NCI-H1105 treated with DMSO at 0.1 percent for 48 hours (cell line): ENCODE data around the gene RMC1.
"Not testable (repeated sequence)": the region's sequence is repeated elsewhere in the genome, so short reads cannot be mapped to it uniquely, and the experiment has no call there.

ENCODE experiments used
- DNase-seq: peaks from one replicate; lab custom pipeline; 2025; lab: John Stamatoyannopoulos, UW

RMC1 gene

DNA sequence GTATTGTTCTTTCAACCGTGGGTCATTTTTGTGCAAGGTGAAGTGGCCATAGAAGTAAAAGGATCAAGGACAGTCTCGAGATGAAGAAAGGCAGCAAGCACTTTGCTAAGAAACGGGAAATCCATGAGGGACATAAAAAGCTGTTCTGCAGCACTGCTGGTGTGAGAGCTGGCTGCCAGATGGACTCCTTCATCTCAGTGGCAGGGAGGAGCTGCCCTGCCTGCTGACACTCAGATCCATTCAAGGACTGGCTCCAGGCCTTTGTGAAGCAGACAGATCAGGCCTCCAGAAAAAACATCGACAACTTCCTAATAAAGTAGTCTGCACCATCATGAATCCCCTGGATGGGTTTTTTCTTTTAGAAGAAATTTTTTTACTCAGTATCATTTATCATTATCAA lies 29.5 kb downstream of the RMC1 start:
- DNase-seq = no peak

DNA sequence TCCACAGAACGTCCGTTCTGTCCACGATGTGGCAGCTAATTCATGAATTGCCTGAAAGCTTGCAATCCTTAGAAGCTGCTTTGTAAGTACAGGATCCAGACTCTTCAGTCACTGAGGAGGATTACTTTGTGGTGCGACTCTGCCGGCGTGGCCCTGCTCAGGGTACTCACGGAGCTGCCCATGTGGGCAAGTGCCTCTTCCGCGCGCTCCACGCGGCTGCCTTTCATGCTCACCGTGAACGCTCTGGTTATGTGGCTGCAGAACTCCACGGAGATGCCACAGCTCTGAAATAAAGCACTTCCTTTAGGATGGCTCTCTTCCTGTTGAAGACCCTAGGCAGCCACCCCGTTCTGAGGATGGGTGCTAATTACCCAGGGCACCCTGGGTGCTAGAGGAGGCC lies 31.0 kb downstream of the RMC1 start:
- no peak for DNase-seq

DNA sequence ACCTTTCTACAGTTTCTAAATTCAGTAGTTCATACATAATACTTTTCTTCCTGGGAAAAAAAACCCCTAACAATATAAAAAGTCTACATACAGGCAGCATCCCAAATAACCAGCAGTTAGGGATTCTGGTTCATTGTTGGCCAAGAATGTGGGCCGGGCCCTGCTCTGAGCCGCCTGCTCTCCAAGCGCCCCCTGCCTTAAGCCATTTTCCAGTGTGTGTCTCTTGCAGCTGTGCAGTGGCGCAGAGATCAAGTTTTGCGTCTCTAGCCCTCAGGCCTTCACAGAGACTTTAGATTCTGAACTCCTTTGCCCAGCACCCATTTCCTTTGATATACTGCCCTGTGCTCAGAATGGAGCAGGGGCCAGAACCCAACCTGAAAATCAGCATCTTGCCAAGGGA lies 32.9 kb downstream of the RMC1 start:
- no peak for DNase-seq

DNA sequence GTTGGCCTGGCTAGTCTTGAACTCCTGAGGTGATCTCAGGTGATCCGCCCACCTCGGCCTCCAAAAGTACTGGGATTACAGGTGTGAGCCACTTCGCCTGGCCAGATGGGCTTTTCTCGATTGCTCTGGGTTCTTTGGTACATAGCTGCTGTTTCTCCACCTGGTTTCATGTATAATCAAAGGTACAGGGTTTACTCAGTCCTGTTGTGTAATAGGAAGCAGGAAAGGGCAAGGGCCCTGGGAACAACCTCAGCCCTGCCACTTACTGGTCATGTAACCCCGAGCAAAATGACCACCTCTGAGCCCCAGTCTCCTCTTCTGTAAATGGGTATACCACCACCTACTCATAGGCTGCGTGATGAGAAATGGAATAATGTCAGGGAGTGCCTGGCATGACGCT lies 34.0 kb downstream of the RMC1 start:
- no peak for DNase-seq

DNA sequence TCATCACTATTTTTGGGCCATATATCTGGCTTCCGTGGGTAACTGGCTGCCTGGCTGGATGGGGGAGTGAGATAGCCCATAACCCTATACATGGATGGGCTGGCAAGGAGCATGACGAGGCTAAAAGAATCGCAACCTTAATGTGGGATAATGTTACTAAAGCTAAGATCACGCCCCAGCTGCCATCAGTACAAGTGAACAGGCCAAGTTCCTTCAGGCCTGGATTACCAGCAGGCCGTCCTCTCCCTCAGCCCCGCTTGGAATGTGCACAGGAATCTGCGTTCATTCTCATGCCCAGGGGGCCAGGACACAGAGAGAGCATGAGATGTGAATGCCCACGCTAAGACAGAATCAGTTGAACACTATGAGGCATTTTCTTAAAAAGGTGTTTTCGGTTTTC lies 34.7 kb downstream of the RMC1 start:
- DNase-seq = no peak

DNA sequence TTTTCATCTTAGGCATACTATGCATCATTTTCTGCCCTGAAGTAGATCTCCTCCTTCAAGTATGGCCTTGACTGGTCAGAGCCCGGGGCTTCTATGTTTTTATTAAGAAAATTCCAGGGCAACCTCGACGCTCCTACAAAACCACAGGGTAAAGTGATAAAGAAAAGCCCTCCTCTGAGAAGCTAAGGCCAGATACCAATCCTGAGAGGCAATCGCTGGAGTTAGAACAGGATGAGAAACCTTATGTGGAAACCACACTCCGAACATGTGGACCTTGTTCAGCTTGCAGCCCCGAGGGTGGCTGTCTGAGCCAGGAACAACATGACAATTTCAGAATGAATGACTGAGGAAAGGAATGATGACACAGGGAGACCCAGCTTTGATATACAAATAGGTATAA lies 35.6 kb downstream of the RMC1 start:
- no peak for DNase-seq

DNA sequence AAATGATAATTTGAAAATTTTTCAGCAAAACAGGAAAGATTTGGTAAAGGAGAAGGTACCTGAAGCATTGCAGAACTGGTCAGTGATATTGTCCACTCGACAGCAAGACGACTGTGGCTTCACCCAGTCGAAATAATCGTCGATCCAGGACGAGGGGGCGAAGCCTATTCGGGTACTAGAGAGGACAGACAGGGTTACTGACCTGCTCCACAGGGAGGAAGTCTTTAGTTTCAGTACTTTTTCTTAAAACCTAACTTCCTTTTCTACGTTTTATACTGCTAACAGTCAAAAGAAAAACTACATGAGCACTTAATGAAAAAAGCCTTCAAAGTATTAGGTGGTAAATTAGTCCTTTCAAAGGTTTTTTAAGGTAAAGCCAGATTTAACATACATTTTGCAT lies 36.0 kb downstream of the RMC1 start:
- no peak for DNase-seq

DNA sequence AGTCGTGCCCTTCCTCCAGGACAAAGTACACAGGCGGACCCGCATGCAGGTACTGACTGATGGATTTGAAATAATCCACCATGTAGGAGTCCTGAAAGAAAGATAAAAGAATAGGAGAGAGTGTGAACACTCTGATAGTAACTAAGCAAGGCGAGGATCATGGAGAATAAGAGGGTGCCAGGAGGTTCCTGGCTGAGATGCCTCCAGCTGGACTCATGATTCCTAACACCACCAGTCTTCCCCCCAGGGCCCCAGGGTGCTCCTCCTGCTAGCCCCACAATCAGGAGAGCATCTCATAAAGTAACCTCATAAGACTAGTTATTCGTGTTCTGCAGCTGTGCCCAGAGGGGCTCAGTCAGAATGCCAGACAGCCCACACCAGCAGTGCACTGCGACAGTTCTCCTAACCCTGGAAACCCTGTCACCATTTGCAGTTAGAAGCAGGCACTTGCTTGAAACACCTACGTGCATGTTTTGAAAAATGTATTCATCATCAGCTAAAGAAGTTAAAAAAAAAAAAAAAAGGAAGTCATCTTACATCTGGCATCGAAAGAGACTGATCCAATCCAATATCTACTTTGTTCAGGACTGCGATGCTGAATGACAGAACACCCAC lies 36.7 kb downstream of the RMC1 start:
- DNase-seq = no peak

DNA sequence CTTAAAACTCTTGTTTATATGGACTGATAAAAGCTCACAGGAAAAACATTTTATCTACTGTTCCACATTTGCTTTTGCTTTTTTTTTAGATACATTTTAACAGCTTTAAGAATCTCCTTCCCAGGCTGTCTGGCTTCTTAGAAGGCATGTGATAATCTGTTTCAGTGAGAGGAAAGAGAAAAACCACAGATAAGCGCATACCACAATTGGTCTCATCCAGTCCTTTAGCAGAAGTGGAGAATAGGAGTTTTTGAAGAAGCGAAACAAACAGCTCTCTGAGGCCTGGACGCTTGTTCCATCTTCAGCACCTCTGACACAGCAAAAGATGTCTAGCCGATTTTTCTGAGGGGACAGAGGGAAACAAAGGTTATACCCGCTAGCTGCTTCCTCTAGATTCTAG lies 37.6 kb downstream of the RMC1 start:
- DNase-seq = no peak

DNA sequence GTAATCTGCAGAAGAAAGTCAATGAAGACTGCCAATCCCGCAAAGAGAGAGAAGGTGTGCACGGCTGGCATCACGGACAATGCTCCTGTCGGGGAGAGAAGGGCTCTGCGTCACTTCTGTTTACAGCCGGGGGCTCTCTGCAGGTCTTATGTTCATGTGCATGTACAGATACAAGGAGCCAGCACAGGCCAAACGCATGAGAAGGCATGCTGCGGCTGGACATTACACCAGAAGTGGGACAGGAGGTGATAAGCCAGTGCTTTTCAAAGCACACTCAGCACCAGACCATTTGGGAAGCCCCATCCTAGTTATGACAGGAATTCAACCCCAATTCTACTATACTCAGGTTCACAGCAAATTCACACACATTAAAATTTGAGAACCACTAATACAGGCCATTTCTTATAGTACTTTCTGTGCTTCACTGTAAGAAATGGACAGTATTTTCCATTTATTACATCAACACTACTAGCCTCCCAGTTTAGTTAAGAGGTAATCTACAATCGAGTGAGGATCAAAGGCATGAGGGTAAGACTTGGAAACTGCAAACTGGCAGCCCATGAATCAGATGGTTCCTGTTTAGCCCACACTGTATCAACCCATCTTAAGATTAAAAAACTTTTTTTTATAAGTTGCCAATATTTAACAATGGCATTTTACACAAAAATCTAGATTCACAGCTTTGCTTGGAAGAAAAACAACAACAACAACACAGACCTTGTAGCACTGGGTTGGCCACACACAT lies 38.2 kb downstream of the RMC1 start:
- no peak for DNase-seq

DNA sequence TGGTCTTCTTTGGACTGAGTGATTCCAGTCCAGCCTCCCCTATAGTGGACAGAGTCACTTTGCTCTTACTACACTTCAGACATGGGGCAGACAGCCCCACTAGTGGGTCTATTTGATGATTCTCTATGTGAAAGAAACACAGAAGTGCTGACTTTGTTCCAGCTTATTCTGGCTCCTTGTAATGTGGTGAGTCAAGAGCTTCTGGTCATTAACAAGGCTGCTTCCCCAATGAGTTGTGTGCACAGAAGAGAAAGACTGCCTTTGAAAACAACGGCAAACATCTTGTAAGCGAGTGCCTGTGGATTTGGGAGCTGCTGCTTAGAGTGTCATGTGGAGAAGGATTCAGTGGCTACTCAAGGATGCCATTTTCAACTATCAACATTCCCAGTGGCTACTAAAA lies 39.1 kb downstream of the RMC1 start:
- no peak for DNase-seq

DNA sequence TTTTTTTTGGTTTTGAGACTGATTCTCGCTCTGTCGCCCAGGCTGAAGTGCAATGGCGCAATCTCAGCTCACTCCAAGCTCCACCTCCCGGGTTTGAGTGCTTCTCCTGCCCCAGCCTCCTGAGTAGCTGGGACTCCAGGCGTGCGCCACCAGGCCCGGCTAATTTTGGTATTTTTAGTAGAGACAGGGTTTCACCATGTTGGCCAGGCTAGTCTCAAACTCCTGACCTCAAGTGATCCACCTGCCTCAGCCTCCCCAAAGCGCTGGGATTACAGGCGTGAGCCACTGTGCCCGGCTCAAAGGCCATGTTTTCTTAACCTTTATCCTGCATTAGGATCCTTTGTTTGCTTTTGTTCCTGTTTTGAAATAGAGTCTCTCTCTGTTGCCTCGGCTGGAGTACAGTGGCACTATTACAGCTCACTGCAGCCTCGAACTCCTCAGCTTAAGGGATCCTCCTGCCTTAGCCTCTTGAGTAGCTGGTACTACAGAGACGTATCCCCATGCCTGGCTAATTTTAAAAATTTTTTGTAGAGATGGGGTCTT lies 42.0 kb downstream of the RMC1 start:
- no peak for DNase-seq

DNA sequence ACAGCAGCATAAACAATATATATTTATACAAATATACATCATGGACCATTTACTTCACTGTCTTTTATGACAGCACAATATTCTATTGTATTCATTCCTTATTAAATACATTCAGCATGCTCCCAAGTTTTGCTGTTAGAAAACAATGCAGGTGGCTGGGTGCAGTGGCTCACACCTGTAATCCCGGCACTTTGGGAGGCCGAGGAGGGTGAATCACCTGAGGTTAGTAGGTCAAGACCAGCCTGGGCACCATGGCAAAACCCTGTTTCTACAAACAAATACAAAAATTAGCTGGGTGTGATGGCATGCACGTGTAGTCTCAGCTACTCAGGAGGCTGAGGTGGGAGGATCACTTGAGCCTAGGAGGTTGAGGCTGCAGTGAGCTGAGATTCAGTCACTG lies 44.0 kb downstream of the RMC1 start:
- no peak for DNase-seq

DNA sequence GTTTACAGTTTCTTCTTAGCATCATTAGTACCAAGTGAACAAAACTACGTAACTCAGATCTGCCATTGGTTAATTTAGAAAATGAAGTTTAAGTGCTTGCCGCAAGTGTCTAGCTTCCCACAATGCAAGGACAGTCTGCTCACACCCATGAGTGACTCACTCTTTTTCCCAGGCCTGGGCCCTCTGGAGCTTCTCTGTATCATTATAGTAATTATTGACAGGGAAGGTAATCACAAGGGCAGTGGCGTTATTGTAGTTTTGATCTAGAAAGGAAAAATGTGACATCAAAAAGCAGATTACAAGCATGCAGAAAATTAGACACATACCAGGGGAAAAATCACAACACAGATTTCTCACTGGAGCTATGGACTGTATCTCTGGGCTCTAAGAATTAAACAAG lies 44.5 kb downstream of the RMC1 start:
- no peak for DNase-seq

DNA sequence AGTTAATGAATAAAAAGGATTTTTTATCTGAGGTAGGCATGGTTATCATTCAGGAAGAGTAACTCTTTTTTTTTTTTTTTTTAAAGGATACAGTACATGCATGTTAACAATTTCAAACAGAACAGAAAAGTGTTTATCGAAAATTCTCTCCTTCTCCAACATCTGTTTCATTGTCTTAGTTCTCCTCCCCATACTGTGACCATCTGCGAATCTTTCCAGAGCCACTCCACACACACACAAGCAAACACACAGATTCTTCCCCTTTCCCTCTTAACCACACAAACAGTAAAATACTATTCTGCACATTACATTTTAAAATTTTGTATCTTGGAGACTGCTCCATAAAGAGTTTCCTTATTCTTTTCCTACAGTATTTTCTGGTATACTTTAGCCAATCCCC lies 45.0 kb downstream of the RMC1 start:
- no peak for DNase-seq

DNA sequence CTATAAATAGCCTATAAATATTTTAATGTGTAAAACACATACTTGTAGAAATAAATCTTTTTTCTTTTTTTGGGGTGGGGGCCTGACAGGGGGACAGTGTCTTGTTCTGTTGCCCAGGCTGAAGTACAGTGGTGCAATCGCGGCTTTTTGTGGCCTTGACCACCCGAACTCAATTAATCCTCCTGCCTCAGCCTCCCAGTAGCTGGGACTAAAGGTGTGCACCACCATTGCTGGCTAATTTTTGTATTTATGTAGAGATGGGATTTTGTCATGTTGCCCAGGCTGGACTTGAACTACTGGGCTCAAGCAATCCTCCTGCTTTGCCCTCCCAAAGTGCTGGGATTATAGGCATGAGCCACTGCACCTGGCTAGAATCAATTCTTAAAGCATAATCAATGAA lies 45.4 kb downstream of the RMC1 start:
- DNase-seq = no peak

DNA sequence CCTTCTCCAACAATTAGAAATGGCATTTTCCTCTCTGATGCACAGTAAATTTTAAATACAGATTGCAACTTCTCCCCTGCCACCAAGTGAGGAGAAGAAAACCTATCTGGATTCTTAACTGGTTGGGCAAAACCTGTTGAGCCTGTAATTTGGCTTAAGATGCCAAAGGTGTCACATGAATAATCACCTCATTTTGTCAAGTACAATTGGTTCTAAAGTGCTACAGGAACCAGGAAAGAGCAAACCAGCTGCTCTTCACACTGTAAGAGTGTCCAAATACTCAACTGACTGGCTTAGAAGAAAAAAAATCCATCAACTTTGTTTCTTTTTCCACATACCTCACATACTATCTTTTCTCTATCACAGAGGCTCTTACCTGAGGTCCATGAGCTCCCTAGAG lies 47.6 kb downstream of the RMC1 start:
- no peak for DNase-seq

DNA sequence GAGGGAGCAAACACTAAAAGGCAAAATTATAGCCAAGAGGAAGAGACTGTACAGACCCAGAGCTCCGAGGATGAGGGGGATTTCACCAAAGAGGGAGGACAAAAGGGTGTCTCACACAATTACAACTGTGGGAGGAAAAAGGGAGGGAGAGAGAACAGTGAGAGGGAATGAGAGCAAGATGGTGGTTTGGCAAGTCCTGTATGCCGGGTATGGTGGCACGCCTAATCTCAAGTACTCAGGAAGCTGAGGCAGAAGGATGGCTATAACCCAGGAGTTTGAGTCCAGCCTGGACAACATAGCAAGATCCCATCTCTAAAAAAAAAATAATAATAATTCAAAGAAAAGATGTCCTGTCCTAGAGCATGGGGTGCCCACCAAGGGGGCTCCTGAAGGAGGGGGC lies 48.7 kb downstream of the RMC1 start:
- DNase-seq = no peak

DNA sequence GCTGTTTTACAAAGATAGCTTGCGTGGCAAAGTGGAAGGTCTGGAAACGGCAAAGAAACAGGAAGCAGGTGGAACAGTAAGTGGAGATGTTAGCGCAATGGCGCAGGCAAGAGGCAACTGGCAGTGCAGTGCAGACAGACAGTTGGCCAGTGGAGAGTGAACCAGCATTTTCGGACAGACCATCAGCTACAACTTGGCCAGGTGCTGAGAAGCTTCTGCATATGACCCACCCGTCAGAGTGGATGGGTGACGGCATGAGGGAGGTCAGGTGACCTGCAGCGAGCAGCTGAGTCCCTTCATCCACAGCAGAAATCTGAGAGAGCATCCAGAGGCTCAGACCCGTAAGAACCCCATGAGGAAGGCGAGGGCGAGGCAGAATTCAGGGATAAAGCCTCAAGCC lies 49.2 kb downstream of the RMC1 start:
- no peak for DNase-seq

DNA sequence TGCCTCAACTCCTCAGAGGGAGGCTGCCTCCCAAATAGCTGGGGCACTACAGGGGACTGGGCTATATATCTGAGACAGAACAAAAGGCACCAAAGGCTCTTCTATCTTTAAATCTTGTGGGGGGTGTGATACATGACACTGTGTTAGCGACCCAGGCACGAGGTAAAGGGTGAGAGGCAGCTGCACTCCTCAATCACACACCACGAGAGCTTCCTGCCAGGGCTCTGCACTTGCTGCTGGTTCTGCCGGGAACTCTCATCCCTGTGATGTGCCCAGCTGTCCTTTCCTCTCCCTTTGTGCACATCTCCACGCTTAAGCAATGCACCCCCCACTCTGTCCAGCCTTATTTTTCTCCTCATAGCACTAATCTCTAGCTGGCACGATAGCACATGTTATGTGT lies 50.6 kb downstream of the RMC1 start:
- DNase-seq = no peak

DNA sequence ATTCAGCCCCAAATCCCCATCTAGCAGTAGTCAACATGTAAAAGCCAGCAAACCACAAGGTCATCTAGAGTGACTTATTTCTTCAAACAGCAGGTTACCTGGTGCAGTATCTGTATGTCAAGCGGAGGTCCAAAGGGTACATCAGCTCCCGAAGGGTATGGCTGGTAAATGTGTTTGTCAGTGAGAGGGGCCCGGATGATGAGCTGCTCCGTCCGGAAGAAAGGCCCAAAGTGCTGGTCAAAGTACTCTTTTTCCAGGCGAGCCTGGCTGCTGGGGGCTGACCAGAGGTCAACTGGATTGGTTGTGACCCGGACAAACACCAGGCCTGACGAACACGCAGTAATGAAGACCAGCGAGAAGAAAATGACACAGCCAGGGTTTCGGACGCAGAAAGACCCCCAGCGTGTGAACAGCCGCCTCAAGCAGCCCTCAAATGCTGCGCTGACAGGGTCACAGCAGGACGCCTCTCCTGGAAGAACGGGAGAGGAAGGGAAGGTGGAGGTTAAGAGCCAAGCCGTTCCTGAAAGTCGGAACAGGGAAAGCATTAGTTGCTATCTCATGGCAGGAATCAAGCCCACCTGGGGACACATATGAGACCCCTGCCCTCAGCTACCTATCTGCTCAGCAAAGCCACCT lies 53.0 kb downstream of the RMC1 start:
- DNase-seq = no peak

DNA sequence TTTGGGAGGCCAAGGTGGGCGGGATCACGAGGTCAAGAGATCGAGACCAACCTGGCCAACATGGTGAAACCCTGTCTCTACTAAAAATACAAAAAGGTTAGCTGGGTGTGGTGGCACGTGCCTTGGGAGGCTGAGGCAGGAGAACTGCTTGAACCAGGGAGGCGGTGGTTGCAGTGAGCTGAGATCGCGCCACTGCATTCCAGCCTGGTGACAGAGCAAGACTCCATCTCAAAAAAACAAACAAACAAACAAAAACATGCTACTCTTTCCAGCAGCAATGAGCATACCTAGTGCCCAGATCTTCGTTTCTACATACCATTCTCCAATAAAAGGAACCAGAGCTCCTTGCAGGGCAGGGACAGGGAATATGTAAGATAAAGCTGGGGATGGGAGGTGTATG lies 54.2 kb downstream of the RMC1 start:
- DNase-seq = not testable (repeated sequence)

DNA sequence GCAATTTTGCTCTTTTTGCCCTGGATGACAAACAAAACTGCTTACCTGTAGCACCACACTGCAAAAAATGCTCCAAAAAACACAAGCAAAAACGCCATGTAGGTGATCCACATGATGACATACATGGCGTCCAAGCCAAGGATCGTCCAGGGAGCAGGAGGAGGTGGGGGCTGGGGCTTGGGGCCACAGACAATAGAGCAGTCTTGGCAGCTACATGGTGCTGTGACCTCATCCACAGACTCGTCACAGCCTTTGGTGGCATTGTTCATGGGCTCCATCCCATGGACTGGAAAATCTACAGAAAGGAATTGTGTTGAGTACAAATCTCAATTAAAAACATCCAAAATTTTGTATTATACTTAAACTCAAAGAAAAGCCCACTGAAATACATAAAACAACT lies 56.9 kb downstream of the RMC1 start:
- no peak for DNase-seq
